Measurements from ENCODE around the gene ACTL6B.

The ACTL6B gene

GRCh38 chr7:100687751-100688300, 31.6 kb upstream of the ACTL6B start:
- Histone ChIP-seq H3K4me3 (ENCODE audit: insufficient read depth in 1 of 2, low read depth in 1 of 2, low read length in 2 of 2) (no peak overlapping the region), H4K8ac (ENCODE audit: low read length) (no peak overlapping the region), H3K9me3 (ENCODE audit: control insufficient read depth, low read length) (no peaks in the 10 kb centered on the region), H3K4ac (ENCODE audit: low read depth in 1 of 2, low read length in 2 of 2) (no peak overlapping the region), H3K79me1 (replicated peaks; ENCODE audit: low read length, poor library complexity, severe bottlenecking) (peaks cover 39% of the 10 kb centered on the region), H2AK5ac (ENCODE audit: low read length, severe bottlenecking) (no peak overlapping the region), H3K18ac (ENCODE audit: low read depth in 1 of 2, low read length in 2 of 2) (peak overlapping the region in 1 of 2 experiments; percentile 18), H3K14ac (ENCODE audit: low read length in 2 of 2) (no peak overlapping the region), H3K27me3 (ENCODE audit: control insufficient read depth in 1 of 2, insufficient read depth in 1 of 2, low read length in 2 of 2) (no peaks in the 10 kb centered on the region), H2AFZ (ENCODE audit: low read depth, low read length) (no peak overlapping the region), H3K27ac (ENCODE audit: low read length, poor library complexity, severe bottlenecking) (no peak overlapping the region), H3K23ac (ENCODE audit: low read length in 2 of 2) (no peak overlapping the region), H2BK12ac (ENCODE audit: low read length in 2 of 2) (peak overlapping the region in 1 of 2 experiments; percentile 10), H2BK120ac (ENCODE audit: low read depth, low read length) (no peak overlapping the region), H2BK15ac (ENCODE audit: low read depth, poor library complexity, severe bottlenecking) (no peak overlapping the region), H3K36me3 (ENCODE audit: control insufficient read depth in 1 of 2, insufficient read depth in 2 of 2, low read depth in 1 of 2, low read length in 2 of 2) (peaks cover 61 to 75% of the 10 kb centered on the region in 2 experiments), H3K4me2 (ENCODE audit: low read length, poor library complexity, severe bottlenecking) (no peak overlapping the region), H4K91ac (ENCODE audit: low read length) (no peak overlapping the region), H3K4me1 (ENCODE audit: control insufficient read depth, insufficient read depth, low read depth, low read length) (peaks cover 25% of the 10 kb centered on the region), H3K9ac (ENCODE audit: low read length) (no peak overlapping the region), H2BK5ac (ENCODE audit: low read depth, low read length, poor library complexity, severe bottlenecking) (no peak overlapping the region)
- 73% methylated on average over 24 of the region's 25 CpGs for WGBS
- no peak for DNase-seq

GRCh38 chr7:100687261-100687660, 31.0 kb upstream of the ACTL6B start:
- WGBS: 95% methylated on average over 22 of the region's 22 CpGs
- H2BK15ac ChIP-seq (ENCODE audit: low read depth, poor library complexity, severe bottlenecking): no peak overlapping the region

GRCh38 chr7:100686822-100687211, 30.6 kb upstream of the ACTL6B start:
- Histone ChIP-seq H4K8ac (ENCODE audit: low read length) (no peak overlapping the region), H2BK120ac (ENCODE audit: low read depth, low read length) (no peak overlapping the region), H3K18ac (ENCODE audit: low read depth in 1 of 2, low read length in 2 of 2) (no peak overlapping the region), H2AK5ac (ENCODE audit: low read length, severe bottlenecking) (no peak overlapping the region), H2BK12ac (ENCODE audit: low read length in 2 of 2) (no peak overlapping the region), H2BK15ac (ENCODE audit: low read depth, poor library complexity, severe bottlenecking) (no peak overlapping the region), H3K27ac (ENCODE audit: low read length, poor library complexity, severe bottlenecking) (no peak overlapping the region), H3K79me1 (replicated peaks; ENCODE audit: low read length, poor library complexity, severe bottlenecking) (peaks cover 39% of the 10 kb centered on the region), H3K9ac (ENCODE audit: low read length) (no peak overlapping the region), H3K27me3 (ENCODE audit: control insufficient read depth in 1 of 2, insufficient read depth in 1 of 2, low read length in 2 of 2) (no peaks in the 10 kb centered on the region), H4K91ac (ENCODE audit: low read length) (no peak overlapping the region), H2BK5ac (ENCODE audit: low read depth, low read length, poor library complexity, severe bottlenecking) (no peak overlapping the region), H3K36me3 (ENCODE audit: control insufficient read depth in 1 of 2, insufficient read depth in 2 of 2, low read depth in 1 of 2, low read length in 2 of 2) (peaks cover 71 to 85% of the 10 kb centered on the region in 2 experiments), H3K4ac (ENCODE audit: low read depth in 1 of 2, low read length in 2 of 2) (no peak overlapping the region), H3K23ac (ENCODE audit: low read length in 2 of 2) (no peak overlapping the region), H3K4me1 (ENCODE audit: control insufficient read depth, insufficient read depth, low read depth, low read length) (peaks cover 26% of the 10 kb centered on the region), H3K9me3 (ENCODE audit: control insufficient read depth, low read length) (no peaks in the 10 kb centered on the region), H3K4me2 (ENCODE audit: low read length, poor library complexity, severe bottlenecking) (no peak overlapping the region), H2AFZ (ENCODE audit: low read depth, low read length) (no peak overlapping the region), H3K14ac (ENCODE audit: low read length in 2 of 2) (no peak overlapping the region), H3K4me3 (ENCODE audit: insufficient read depth in 1 of 2, low read depth in 1 of 2, low read length in 2 of 2) (no peak overlapping the region)
- WGBS: 94% methylated on average over 17 of the region's 17 CpGs
- DNase-seq: no peak

More at GRCh38 chr7:100687261-100687660, 31.0 kb upstream of the ACTL6B start:
- Histone ChIP-seq H2BK12ac (ENCODE audit: low read length in 2 of 2) (no peak overlapping the region), H3K4ac (ENCODE audit: low read depth in 1 of 2, low read length in 2 of 2) (no peak overlapping the region), H2BK5ac (ENCODE audit: low read depth, low read length, poor library complexity, severe bottlenecking) (no peak overlapping the region), H2AFZ (ENCODE audit: low read depth, low read length) (no peak overlapping the region), H3K23ac (ENCODE audit: low read length in 2 of 2) (no peak overlapping the region), H3K9me3 (ENCODE audit: control insufficient read depth, low read length) (no peaks in the 10 kb centered on the region), H3K36me3 (ENCODE audit: control insufficient read depth in 1 of 2, insufficient read depth in 2 of 2, low read depth in 1 of 2, low read length in 2 of 2) (peaks cover 67 to 81% of the 10 kb centered on the region in 2 experiments), H3K4me1 (ENCODE audit: control insufficient read depth, insufficient read depth, low read depth, low read length) (peaks cover 26% of the 10 kb centered on the region), H4K8ac (ENCODE audit: low read length) (no peak overlapping the region), H3K79me1 (replicated peaks; ENCODE audit: low read length, poor library complexity, severe bottlenecking) (peaks cover 39% of the 10 kb centered on the region), H3K27ac (ENCODE audit: low read length, poor library complexity, severe bottlenecking) (no peak overlapping the region), H3K14ac (ENCODE audit: low read length in 2 of 2) (no peak overlapping the region), H2AK5ac (ENCODE audit: low read length, severe bottlenecking) (no peak overlapping the region), H3K18ac (ENCODE audit: low read depth in 1 of 2, low read length in 2 of 2) (no peak overlapping the region), H2BK120ac (ENCODE audit: low read depth, low read length) (no peak overlapping the region), H3K27me3 (ENCODE audit: control insufficient read depth in 1 of 2, insufficient read depth in 1 of 2, low read length in 2 of 2) (no peaks in the 10 kb centered on the region), H3K9ac (ENCODE audit: low read length) (no peak overlapping the region), H3K4me3 (ENCODE audit: insufficient read depth in 1 of 2, low read depth in 1 of 2, low read length in 2 of 2) (no peak overlapping the region), H4K91ac (ENCODE audit: low read length) (no peak overlapping the region), H3K4me2 (ENCODE audit: low read length, poor library complexity, severe bottlenecking) (no peak overlapping the region)
- no peak for DNase-seq

GRCh38 chr7:100686201-100686821, 30.1 kb upstream of the ACTL6B start:
- Histone ChIP-seq H3K9ac (ENCODE audit: low read length) (no peak overlapping the region), H3K4me2 (ENCODE audit: low read length, poor library complexity, severe bottlenecking) (no peak overlapping the region), H3K27ac (ENCODE audit: low read length, poor library complexity, severe bottlenecking) (no peak overlapping the region), H2BK15ac (ENCODE audit: low read depth, poor library complexity, severe bottlenecking) (no peak overlapping the region), H3K18ac (ENCODE audit: low read depth in 1 of 2, low read length in 2 of 2) (no peak overlapping the region), H3K4ac (ENCODE audit: low read depth in 1 of 2, low read length in 2 of 2) (no peak overlapping the region), H2BK120ac (ENCODE audit: low read depth, low read length) (no peak overlapping the region), H3K4me3 (ENCODE audit: insufficient read depth in 1 of 2, low read depth in 1 of 2, low read length in 2 of 2) (no peak overlapping the region), H3K4me1 (ENCODE audit: control insufficient read depth, insufficient read depth, low read depth, low read length) (peaks cover 28% of the 10 kb centered on the region), H2AK5ac (ENCODE audit: low read length, severe bottlenecking) (no peak overlapping the region), H3K14ac (ENCODE audit: low read length in 2 of 2) (no peak overlapping the region), H2AFZ (ENCODE audit: low read depth, low read length) (no peak overlapping the region), H3K27me3 (ENCODE audit: control insufficient read depth in 1 of 2, insufficient read depth in 1 of 2, low read length in 2 of 2) (no peaks in the 10 kb centered on the region), H3K9me3 (ENCODE audit: control insufficient read depth, low read length) (no peaks in the 10 kb centered on the region), H3K23ac (ENCODE audit: low read length in 2 of 2) (no peak overlapping the region), H2BK5ac (ENCODE audit: low read depth, low read length, poor library complexity, severe bottlenecking) (no peak overlapping the region), H3K79me1 (replicated peaks; ENCODE audit: low read length, poor library complexity, severe bottlenecking) (peaks cover 39% of the 10 kb centered on the region), H3K36me3 (ENCODE audit: control insufficient read depth in 1 of 2, insufficient read depth in 2 of 2, low read depth in 1 of 2, low read length in 2 of 2) (peaks cover 76 to 90% of the 10 kb centered on the region in 2 experiments), H4K8ac (ENCODE audit: low read length) (no peak overlapping the region), H4K91ac (ENCODE audit: low read length) (no peak overlapping the region), H2BK12ac (ENCODE audit: low read length in 2 of 2) (no peak overlapping the region)
- WGBS: 96% methylated on average over 33 of the region's 33 CpGs
- DNase-seq: no peak
